ENCODE results near the gene PRTG. TPM values are rescaled to one million over a fixed set of nuclear protein-coding genes. Genes with fewer than 3 reads are reported as not detected.

PRTG gene
- total and polyA plus RNA-seq, 10 of the 15 experiments (the other 5 are each of a cell fraction or from before 2014, with no cell fraction given): under 0.01 to 0.25 TPM; not detected in 8

GRCh38 chr15:55770261-55770660 lies 27.3 kb upstream of the PRTG start:
- H3K4me1 ChIP-seq (ENCODE audit: control insufficient read depth, insufficient read depth, low read length): no peaks in the 10 kb centered on the region
- ChIA-PET RAD21 (ENCODE audit: unreplicated experiment) (no interaction called here), CTCF (no interaction called here), SMC1A (ENCODE audit: uncharacterized antibody, unreplicated experiment) (no interaction called here), POLR2A (no interaction called here)
- no TSS peak for BruUV-seq (replicated peaks)
- H3K27me3 ChIP-seq (replicated peaks in 1 of 2; ENCODE audit: control insufficient read depth in 2 of 2, insufficient read depth in 2 of 2, low read length in 1 of 2): no peaks in the 10 kb centered on the region; a peak in 1 of 4 replicates
- no peak overlapping the region for H3K4me2 ChIP-seq (ENCODE audit: control insufficient read depth, insufficient read depth)
- 64% methylated on average over 4 of the region's 4 CpGs for WGBS (ENCODE audit: insufficient coverage, insufficient replicate concordance, low lambda C conversion rate, missing lambda C conversion rate)
- no peak overlapping the region for H3K9ac ChIP-seq (ENCODE audit: control insufficient read depth, insufficient read depth, low read length)
- H3K36me3 ChIP-seq (ENCODE audit: control insufficient read depth in 2 of 2, insufficient read depth in 2 of 2, low read length in 1 of 2): no peaks in the 10 kb centered on the region
- FAIRE-seq (no peak), DNase-seq (ENCODE audit: low read depth, low spot score) (no peak), ATAC-seq (no peak)
- H2AFZ ChIP-seq (ENCODE audit: control insufficient read depth, low read depth, low read length): no peak overlapping the region
- intact Hi-C loops (cut with micrococcal nuclease; ENCODE audit: unreplicated experiment): no loop called here
- H4K20me1 ChIP-seq (ENCODE audit: control insufficient read depth, insufficient read depth): no peaks in the 10 kb centered on the region
- no peaks in the 10 kb centered on the region for H3K79me2 ChIP-seq (ENCODE audit: control insufficient read depth, insufficient read depth, low read length)
- TF ChIP-seq KAT2A (conservative IDR thresholded peaks at IDR 0.05; ENCODE audit: control insufficient read depth, low read depth, low read length) (no peak), TAF1 (IDR thresholded peaks at IDR 0.05; ENCODE audit: borderline replicate concordance, low read depth, low read length) (no peak), CHD4 (IDR thresholded peaks at IDR 0.05) (no peak), JUNB (IDR thresholded peaks at IDR 0.05) (no peak), NRF1 (conservative IDR thresholded peaks at IDR 0.05; ENCODE audit: low read depth, low read length) (no peak), PKNOX1 (IDR thresholded peaks at IDR 0.05) (no peak), YY1 (IDR thresholded peaks at IDR 0.05; ENCODE audit: low read depth, low read length) (no peak), NKRF (conservative IDR thresholded peaks at IDR 0.05) (no peak), KLF5 (IDR thresholded peaks at IDR 0.05; ENCODE audit: partially characterized antibody) (no peak), RAD21 (IDR thresholded peaks at IDR 0.05; ENCODE audit: insufficient read depth, low read depth, low read length) (no peak)
- H3K9me3 ChIP-seq (replicated peaks; ENCODE audit: control insufficient read depth, insufficient read depth, low read length): no peaks in the 10 kb centered on the region
- no peak overlapping the region for H3K27ac ChIP-seq (ENCODE audit: control insufficient read depth, insufficient read depth)
- no peak overlapping the region for H3K4me3 ChIP-seq
- in situ Hi-C loops (cut with MboI): no loop called here
